Measurements from ENCODE around the gene PPP2R5B.

Gene PPP2R5B

DNA sequence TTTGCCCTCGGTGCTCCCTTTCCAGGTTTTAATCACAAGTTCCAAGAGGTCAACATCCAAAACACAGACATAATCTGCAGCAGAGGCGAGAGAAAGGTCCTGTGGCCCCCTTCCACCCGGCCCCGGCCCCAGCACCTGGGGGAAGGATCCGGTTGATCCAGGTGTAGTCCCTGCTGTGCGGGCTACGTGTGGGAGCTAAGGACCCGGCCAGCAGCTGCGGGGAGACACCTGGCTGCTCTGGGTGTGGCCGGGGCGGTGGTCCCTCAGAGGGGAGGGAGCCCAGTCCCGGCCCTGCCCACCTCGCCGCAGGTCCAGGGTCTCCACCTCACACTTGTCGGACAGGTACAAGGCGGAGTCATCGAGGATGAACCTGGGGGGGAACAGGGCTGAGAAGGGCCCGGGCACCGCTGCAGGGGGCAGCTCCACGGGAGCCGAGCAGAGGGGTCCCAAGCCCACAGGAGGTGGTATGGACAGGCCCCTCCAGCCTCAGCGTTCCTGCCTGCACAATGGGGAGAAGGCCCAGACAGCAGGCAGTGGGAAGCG, 21.1 kb upstream of the PPP2R5B start:
- no peak overlapping the region for H3K27ac ChIP-seq (ENCODE audit: extremely low read depth, low read depth, low read length)
- H3K9me3 ChIP-seq (ENCODE audit: control insufficient read depth, insufficient read depth, low read depth, low read length), result no peaks in the 10 kb centered on the region
- H3K4me3 ChIP-seq (ENCODE audit: low read depth, low read length), result no peak overlapping the region
- ChIA-PET CTCF (interaction anchor here (0.5 to 0.8 kb wide), 2 partner anchors 56 to 572 kb away, joined by 3 to 4 read pairs; no protein-coding TSS in a partner anchor), POLR2A (no interaction called here)
- H3K36me3 ChIP-seq (ENCODE audit: control insufficient read depth in 2 of 2, insufficient read depth in 1 of 2, low read length in 2 of 2), result peaks cover 0 to 80% of the 10 kb centered on the region in 2 experiments; a peak in 2 of 3 replicates
- no peak for TF ChIP-seq ZNF837 (tag by site-specific recombination; IDR thresholded peaks at IDR 0.05)
- TF ChIP-seq ZNF501 (tag by site-specific recombination; IDR thresholded peaks at IDR 0.05), result no peak
- TF ChIP-seq REST (tag by site-specific recombination; IDR thresholded peaks at IDR 0.05), result no peak
- TF ChIP-seq ZNF707 (tag by site-specific recombination; IDR thresholded peaks at IDR 0.05), result no peak
- TF ChIP-seq ZNF433 (tag by site-specific recombination; IDR thresholded peaks at IDR 0.05; ENCODE audit: low read depth), result no peak
- no peak for TF ChIP-seq ZNF654 (tag by site-specific recombination; IDR thresholded peaks at IDR 0.05; ENCODE audit: low read depth)
- TF ChIP-seq ZNF280D (tag by site-specific recombination; IDR thresholded peaks at IDR 0.05), result no peak
- TF ChIP-seq MYNN (tag by site-specific recombination; IDR thresholded peaks at IDR 0.05; ENCODE audit: borderline replicate concordance), result no peak
- TF ChIP-seq ZSCAN5A (tag by site-specific recombination; IDR thresholded peaks at IDR 0.05), result no peak
- TF ChIP-seq ZNF549 (tag by site-specific recombination; IDR thresholded peaks at IDR 0.05), result no peak
- no peak for TF ChIP-seq ZNF24 (tag by site-specific recombination; IDR thresholded peaks at IDR 0.05)
- TF ChIP-seq ZNF148 (tag by site-specific recombination; IDR thresholded peaks at IDR 0.05; ENCODE audit: borderline replicate concordance), result no peak
- TF ChIP-seq ZNF677 (tag by site-specific recombination; IDR thresholded peaks at IDR 0.05), result no peak
- TF ChIP-seq ZNF660 (tag by site-specific recombination; IDR thresholded peaks at IDR 0.05), result no peak
- TF ChIP-seq SCRT1 (tag by site-specific recombination; IDR thresholded peaks at IDR 0.05; ENCODE audit: borderline replicate concordance), result no peak
- no peak for TF ChIP-seq ZBTB6 (tag by site-specific recombination; IDR thresholded peaks at IDR 0.05)
- no peaks in the 10 kb centered on the region for H3K4me1 ChIP-seq (ENCODE audit: control insufficient read depth, insufficient read depth, low read length)

All from HEK293 (cell line).